Measurements from ENCODE around the gene XKR7.

GRCh38 chr20:31953556-31954148 lies 14.3 kb upstream of the XKR7 start:
- TF ChIP-seq, protein P1, sequence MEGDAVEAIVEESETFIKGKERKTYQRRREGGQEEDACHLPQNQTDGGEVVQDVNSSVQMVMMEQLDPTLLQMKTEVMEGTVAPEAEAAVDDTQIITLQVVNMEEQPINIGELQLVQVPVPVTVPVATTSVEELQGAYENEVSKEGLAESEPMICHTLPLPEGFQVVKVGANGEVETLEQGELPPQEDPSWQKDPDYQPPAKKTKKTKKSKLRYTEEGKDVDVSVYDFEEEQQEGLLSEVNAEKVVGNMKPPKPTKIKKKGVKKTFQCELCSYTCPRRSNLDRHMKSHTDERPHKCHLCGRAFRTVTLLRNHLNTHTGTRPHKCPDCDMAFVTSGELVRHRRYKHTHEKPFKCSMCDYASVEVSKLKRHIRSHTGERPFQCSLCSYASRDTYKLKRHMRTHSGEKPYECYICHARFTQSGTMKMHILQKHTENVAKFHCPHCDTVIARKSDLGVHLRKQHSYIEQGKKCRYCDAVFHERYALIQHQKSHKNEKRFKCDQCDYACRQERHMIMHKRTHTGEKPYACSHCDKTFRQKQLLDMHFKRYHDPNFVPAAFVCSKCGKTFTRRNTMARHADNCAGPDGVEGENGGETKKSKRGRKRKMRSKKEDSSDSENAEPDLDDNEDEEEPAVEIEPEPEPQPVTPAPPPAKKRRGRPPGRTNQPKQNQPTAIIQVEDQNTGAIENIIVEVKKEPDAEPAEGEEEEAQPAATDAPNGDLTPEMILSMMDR (IDR thresholded peaks at IDR 0.05; ENCODE audit: poor library complexity, severe bottlenecking): no peak
- TF ChIP-seq EP300 (conservative IDR thresholded peaks at IDR 0.05; ENCODE audit: poor library complexity, severe bottlenecking) (no peak), RAD21 (conservative IDR thresholded peaks at IDR 0.05) (no peak), EZH2 (IDR thresholded peaks at IDR 0.05; ENCODE audit: borderline replicate concordance, insufficient read depth, low read length, poor library complexity, severe bottlenecking) (no peak), TAF1 (IDR thresholded peaks at IDR 0.05; ENCODE audit: low read depth) (no peak), POLR2AphosphoS5 (IDR thresholded peaks at IDR 0.05) (no peak), MXI1 (conservative IDR thresholded peaks at IDR 0.05; ENCODE audit: poor library complexity, severe bottlenecking) (no peak)
- TF ChIP-seq, protein P2, sequence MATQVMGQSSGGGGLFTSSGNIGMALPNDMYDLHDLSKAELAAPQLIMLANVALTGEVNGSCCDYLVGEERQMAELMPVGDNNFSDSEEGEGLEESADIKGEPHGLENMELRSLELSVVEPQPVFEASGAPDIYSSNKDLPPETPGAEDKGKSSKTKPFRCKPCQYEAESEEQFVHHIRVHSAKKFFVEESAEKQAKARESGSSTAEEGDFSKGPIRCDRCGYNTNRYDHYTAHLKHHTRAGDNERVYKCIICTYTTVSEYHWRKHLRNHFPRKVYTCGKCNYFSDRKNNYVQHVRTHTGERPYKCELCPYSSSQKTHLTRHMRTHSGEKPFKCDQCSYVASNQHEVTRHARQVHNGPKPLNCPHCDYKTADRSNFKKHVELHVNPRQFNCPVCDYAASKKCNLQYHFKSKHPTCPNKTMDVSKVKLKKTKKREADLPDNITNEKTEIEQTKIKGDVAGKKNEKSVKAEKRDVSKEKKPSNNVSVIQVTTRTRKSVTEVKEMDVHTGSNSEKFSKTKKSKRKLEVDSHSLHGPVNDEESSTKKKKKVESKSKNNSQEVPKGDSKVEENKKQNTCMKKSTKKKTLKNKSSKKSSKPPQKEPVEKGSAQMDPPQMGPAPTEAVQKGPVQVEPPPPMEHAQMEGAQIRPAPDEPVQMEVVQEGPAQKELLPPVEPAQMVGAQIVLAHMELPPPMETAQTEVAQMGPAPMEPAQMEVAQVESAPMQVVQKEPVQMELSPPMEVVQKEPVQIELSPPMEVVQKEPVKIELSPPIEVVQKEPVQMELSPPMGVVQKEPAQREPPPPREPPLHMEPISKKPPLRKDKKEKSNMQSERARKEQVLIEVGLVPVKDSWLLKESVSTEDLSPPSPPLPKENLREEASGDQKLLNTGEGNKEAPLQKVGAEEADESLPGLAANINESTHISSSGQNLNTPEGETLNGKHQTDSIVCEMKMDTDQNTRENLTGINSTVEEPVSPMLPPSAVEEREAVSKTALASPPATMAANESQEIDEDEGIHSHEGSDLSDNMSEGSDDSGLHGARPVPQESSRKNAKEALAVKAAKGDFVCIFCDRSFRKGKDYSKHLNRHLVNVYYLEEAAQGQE (IDR thresholded peaks at IDR 0.05; ENCODE audit: borderline replicate concordance): no peak
